Calu3 (cell line): ENCODE measurements around the gene PLCG1. TPM values are rescaled to one million over a fixed set of nuclear protein-coding genes. Genes with fewer than 3 reads are reported as not detected.

Experiments used
- BruUV-seq: library from RNA; stranded (reverse); fragments of 400-500 nt; replicated peaks from 2 replicates; lab custom pipeline; 2021; lab: Mats Ljungman, UMichigan
- CTCF ChIA-PET: fragments of 300-600 bp; sonication (Branson Sonifier 250); formaldehyde crosslinking; loops from one replicate; lab custom pipeline; 2022; ENCODE audit warnings: antibody characterized with exemption; lab: Charles Lee
- DNase-seq: peaks from one replicate; pipeline ENCODE4 v3.0.0; 2022
- H3K27ac Mint-ChIP-seq: one replicate; pipeline ENCODE4 v1.8.0; 2022; ENCODE audit warnings: mixed read lengths; ENCODE audit not compliant: unreplicated experiment
- H3K27me3 Mint-ChIP-seq: one replicate; pipeline ENCODE4 v1.8.0; 2022; ENCODE audit warnings: mixed read lengths; ENCODE audit not compliant: unreplicated experiment
- H3K36me3 Mint-ChIP-seq: one replicate; pipeline ENCODE4 v1.8.0; 2022; ENCODE audit warnings: mild to moderate bottlenecking, moderate library complexity, mixed read lengths; ENCODE audit not compliant: insufficient read depth, unreplicated experiment
- H3K4me1 Mint-ChIP-seq: one replicate; pipeline ENCODE4 v1.8.0; 2022; ENCODE audit warnings: mild to moderate bottlenecking, low read depth, mixed read lengths; ENCODE audit not compliant: unreplicated experiment
- H3K4me3 Mint-ChIP-seq: one replicate; pipeline ENCODE4 v1.8.0; 2022; ENCODE audit warnings: mild to moderate bottlenecking, low read depth, moderate library complexity, mixed read lengths; ENCODE audit not compliant: unreplicated experiment
- H3K9me3 Mint-ChIP-seq: one replicate; pipeline ENCODE4 v1.8.0; 2022; ENCODE audit warnings: low read depth, mixed read lengths; ENCODE audit not compliant: unreplicated experiment
- intact Hi-C: fragments of 100-400 bp; cut with micrococcal nuclease; formaldehyde crosslinking; loops from one replicate; pipeline ENCODE4 v1.10.0; 2022; ENCODE audit not compliant: unreplicated experiment
- total RNA-seq: library from RNA; stranded (reverse); gene quantifications from 2 replicates; pipeline ENCODE4 v1.2.3, GENCODE V29; 2022
- TF ChIP-seq, protein P1 (sequence below): fragments of 200-600 bp; IDR thresholded peaks from one replicate; pipeline ENCODE4 v1.8.0; 2022; ENCODE audit warnings: antibody characterized with exemption; ENCODE audit not compliant: unreplicated experiment

PLCG1 gene
- total RNA-seq, 1 experiment from 2014 or later = 127 TPM

DNA sequence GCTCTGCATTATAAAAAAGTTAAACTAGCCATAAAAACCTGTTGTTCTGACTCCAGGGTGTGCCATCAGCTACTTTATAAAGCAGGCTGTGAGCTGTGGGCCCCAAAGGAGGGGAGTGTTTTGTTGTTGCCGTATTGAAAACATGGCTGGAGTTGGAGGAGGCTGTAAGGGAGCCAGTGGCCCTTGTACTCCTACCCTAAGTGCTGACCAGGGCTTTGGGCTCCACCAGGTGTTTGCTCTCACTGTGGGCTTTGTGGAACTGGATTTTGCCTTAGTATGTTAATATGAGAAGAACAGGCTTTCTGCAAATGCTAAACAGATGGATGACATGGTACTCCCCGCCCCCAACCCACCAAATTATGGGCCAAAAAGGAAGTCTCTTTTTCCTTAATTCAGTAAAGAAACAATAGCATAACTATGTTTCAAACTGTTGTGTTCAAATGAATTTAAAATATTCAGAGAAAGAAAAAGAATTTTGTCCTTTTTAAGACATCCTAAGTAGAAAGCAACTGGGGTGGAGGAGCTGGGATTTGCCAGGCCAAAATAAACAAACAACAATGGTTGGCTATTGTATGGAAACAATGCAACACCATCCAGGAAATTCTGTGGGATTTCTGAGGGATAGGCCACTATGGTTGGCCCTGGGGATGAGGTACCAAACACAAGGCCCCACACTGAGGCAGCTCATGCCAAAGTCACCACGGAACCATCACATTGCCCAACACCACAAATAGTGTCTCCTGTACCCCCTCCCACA lies 63.3 kb downstream of the PLCG1 start:
- CTCF ChIA-PET = no interaction called here
- TF ChIP-seq, protein P1, sequence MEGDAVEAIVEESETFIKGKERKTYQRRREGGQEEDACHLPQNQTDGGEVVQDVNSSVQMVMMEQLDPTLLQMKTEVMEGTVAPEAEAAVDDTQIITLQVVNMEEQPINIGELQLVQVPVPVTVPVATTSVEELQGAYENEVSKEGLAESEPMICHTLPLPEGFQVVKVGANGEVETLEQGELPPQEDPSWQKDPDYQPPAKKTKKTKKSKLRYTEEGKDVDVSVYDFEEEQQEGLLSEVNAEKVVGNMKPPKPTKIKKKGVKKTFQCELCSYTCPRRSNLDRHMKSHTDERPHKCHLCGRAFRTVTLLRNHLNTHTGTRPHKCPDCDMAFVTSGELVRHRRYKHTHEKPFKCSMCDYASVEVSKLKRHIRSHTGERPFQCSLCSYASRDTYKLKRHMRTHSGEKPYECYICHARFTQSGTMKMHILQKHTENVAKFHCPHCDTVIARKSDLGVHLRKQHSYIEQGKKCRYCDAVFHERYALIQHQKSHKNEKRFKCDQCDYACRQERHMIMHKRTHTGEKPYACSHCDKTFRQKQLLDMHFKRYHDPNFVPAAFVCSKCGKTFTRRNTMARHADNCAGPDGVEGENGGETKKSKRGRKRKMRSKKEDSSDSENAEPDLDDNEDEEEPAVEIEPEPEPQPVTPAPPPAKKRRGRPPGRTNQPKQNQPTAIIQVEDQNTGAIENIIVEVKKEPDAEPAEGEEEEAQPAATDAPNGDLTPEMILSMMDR = no peak

DNA sequence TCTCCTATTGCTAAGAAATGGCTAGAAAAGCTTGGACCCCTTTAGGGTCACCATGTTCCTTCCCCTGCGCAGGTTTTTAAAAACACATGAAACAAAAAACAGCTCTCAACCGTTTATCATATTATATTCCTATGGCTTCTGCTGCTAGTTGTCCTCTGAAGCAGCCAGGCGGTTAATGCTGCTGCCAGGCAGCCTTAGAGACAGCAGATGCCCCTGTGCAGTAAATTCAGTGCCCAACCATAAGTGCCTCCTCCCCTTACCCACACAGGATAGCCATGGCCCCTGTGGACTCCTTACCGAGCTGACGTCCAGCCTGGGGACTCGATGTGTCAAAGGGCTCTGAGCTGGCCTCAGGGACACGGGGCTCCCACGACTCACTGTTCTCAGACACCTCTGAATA lies 64.4 kb downstream of the PLCG1 start:
- no peaks in the 10 kb centered on the region for H3K4me1 Mint-ChIP-seq
- CTCF ChIA-PET = interaction anchor here (0.7 kb wide), 1 partner anchor 22 kb away, joined by 3 read pairs; no protein-coding TSS in a partner anchor
- peaks cover 11% of the 10 kb centered on the region for H3K9me3 Mint-ChIP-seq

More for the DNA sequence above, 63.3 kb downstream of the PLCG1 start:
- Mint-ChIP-seq H3K27me3 (no peaks in the 10 kb centered on the region), H3K9me3 (peaks cover 12% of the 10 kb centered on the region), H3K4me3 (no peak overlapping the region), H3K27ac (no peak overlapping the region), H3K36me3 (peaks cover 7% of the 10 kb centered on the region), H3K4me1 (no peaks in the 10 kb centered on the region)
- DNase-seq = no peak
- intact Hi-C loops = no loop called here
- no TSS peak for BruUV-seq

DNA sequence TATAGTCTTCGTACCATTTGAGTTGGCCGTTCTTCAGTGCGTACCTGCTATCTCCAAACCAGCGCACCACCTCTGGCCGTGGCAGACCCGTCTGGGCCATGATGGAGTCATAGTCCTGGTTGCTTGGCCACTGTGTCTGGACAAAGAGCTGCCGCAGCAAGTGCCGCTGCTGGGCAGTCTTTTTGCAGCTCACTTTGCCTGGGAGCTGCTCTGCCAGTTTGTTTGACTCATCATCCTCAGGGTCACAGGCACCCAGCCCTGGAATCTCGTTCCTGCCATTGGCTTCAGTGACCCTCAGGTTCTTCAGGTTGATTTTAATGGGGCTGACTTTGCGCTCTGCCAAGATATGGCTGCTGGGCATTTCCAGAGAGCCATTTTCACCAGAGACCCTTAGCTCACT lies 65.1 kb downstream of the PLCG1 start:
- CTCF ChIA-PET = no interaction called here

More for the DNA sequence above, 64.4 kb downstream of the PLCG1 start:
- TF ChIP-seq, protein P1 = no peak
- Mint-ChIP-seq H3K4me3 (no peak overlapping the region), H3K36me3 (peaks cover 7% of the 10 kb centered on the region), H3K27ac (no peak overlapping the region), H3K27me3 (no peaks in the 10 kb centered on the region)
- intact Hi-C loops = no loop called here
- BruUV-seq = no TSS peak
- DNase-seq = no peak

DNA sequence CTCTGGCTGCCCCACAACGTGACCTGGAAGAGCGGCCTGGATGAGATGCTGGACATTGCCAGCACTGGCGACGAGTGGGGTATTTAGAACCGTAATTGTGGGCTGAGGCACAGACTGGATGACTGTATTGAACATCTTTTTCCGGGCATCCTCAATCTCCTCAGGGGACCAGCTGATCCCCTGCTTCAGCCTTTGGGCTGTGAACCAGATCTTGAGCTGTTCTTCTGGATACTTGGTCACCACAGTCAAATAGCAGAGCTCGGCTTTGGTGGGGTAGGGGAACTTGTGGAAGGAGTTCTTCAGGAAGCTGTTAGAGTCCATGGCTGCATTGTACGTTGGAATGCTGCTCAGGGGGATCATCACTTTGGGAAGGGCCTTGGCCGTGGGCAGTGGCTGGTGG lies 66.3 kb downstream of the PLCG1 start:
- no peak overlapping the region for H3K27ac Mint-ChIP-seq
- no peaks in the 10 kb centered on the region for H3K27me3 Mint-ChIP-seq
- TSS peak; percentile 15 for BruUV-seq
- intact Hi-C loops = no loop called here
- peaks cover 7% of the 10 kb centered on the region for H3K36me3 Mint-ChIP-seq
- peaks cover 4% of the 10 kb centered on the region for H3K9me3 Mint-ChIP-seq
- H3K4me1 Mint-ChIP-seq = no peaks in the 10 kb centered on the region
- H3K4me3 Mint-ChIP-seq = no peak overlapping the region
- TF ChIP-seq, protein P1 = no peak
- CTCF ChIA-PET = interaction anchor here (0.7 kb wide), 1 partner anchor 60 kb away, joined by 3 read pairs; no protein-coding TSS in a partner anchor
- DNase-seq = no peak

More for the DNA sequence above, 65.1 kb downstream of the PLCG1 start:
- TF ChIP-seq, protein P1 = no peak
- Mint-ChIP-seq H3K9me3 (peaks cover 9% of the 10 kb centered on the region), H3K4me1 (no peaks in the 10 kb centered on the region), H3K4me3 (no peak overlapping the region), H3K27me3 (no peaks in the 10 kb centered on the region), H3K36me3 (peaks cover 7% of the 10 kb centered on the region), H3K27ac (no peak overlapping the region)
- no peak for DNase-seq
- BruUV-seq = no TSS peak
- intact Hi-C loops = no loop called here
